Cardiac fibroblast (primary cell): ENCODE results near the gene SLC6A11.

Experiments
- DNase-seq, 2 donors: peaks; one replicate each; pipeline versions ENCODE4 v3.0.0 to v3.0.0-alpha.2; 2010; ENCODE audit warnings: low read depth in 2 of 2
- H3K4me3 ChIP-seq, 2 donors: replicated peaks in 1 of 2; 1 replicate in 1 of 2; 2 replicates in 1 of 2; pipeline ENCODE4 v1.5.1; 2011; ENCODE audit warnings: low read depth in 2 of 2, low read length in 2 of 2, mild to moderate bottlenecking in 2 of 2, moderate library complexity in 1 of 2
- CTCF ChIP-seq: IDR thresholded peaks from one replicate; pipeline ENCODE4 v1.5.1; 2011; ENCODE audit warnings: low read depth, mild to moderate bottlenecking, low read length, inconsistent platforms

Gene SLC6A11

GRCh38 chr3:10968401-10968800, 152.4 kb downstream of the SLC6A11 start:
- no peak for TF ChIP-seq CTCF
- no peak overlapping the region for H3K4me3 ChIP-seq
- no peak for DNase-seq

GRCh38 chr3:10970306-10970960, 154.4 kb downstream of the SLC6A11 start:
- DNase-seq: no peak
- TF ChIP-seq CTCF: no peak
- no peak overlapping the region for H3K4me3 ChIP-seq

GRCh38 chr3:10972072-10972782, 156.2 kb downstream of the SLC6A11 start:
- H3K4me3 ChIP-seq: no peak overlapping the region
- TF ChIP-seq CTCF: no peak
- DNase-seq: no peak

GRCh38 chr3:10973046-10973595, 157.1 kb downstream of the SLC6A11 start:
- DNase-seq: no peak
- no peak overlapping the region for H3K4me3 ChIP-seq
- no peak for TF ChIP-seq CTCF

- DNase-seq: no peak
- TF ChIP-seq CTCF: no peak
- no peak overlapping the region for H3K4me3 ChIP-seq
Observed at GRCh38 chr3:10974131-10974530, 158.1 kb downstream of the SLC6A11 start.

GRCh38 chr3:10974746-10975375, 158.8 kb downstream of the SLC6A11 start:
- no peak for TF ChIP-seq CTCF
- DNase-seq: no peak
- H3K4me3 ChIP-seq: no peak overlapping the region
